VCaP (cell line): ENCODE measurements around the gene PRKCQ.

Source experiments
- H3K27ac ChIP-seq: fragments of 450-650 bp; 2 replicates; pipeline ENCODE4 v1.5.1; 2017
- TF ChIP-seq, protein P1 (sequence below): fragments of 450-650 bp; conservative IDR thresholded peaks from 2 replicates; pipeline ENCODE4 v1.5.1; 2017; ENCODE audit warnings: mild to moderate bottlenecking, moderate library complexity

Gene PRKCQ

GRCh38 chr10:6567884-6568283, 12.2 kb downstream of the PRKCQ start:
- TF ChIP-seq, protein P1, sequence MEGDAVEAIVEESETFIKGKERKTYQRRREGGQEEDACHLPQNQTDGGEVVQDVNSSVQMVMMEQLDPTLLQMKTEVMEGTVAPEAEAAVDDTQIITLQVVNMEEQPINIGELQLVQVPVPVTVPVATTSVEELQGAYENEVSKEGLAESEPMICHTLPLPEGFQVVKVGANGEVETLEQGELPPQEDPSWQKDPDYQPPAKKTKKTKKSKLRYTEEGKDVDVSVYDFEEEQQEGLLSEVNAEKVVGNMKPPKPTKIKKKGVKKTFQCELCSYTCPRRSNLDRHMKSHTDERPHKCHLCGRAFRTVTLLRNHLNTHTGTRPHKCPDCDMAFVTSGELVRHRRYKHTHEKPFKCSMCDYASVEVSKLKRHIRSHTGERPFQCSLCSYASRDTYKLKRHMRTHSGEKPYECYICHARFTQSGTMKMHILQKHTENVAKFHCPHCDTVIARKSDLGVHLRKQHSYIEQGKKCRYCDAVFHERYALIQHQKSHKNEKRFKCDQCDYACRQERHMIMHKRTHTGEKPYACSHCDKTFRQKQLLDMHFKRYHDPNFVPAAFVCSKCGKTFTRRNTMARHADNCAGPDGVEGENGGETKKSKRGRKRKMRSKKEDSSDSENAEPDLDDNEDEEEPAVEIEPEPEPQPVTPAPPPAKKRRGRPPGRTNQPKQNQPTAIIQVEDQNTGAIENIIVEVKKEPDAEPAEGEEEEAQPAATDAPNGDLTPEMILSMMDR: no peak
- H3K27ac ChIP-seq: no peak overlapping the region

GRCh38 chr10:6567203-6567703, 12.8 kb downstream of the PRKCQ start:
- H3K27ac ChIP-seq: no peak overlapping the region
- TF ChIP-seq, protein P1: no peak

- TF ChIP-seq, protein P1: no peak
These were observed 14.5 kb downstream of the PRKCQ start for GRCh38 chr10:6565588-6565987.

DNA sequence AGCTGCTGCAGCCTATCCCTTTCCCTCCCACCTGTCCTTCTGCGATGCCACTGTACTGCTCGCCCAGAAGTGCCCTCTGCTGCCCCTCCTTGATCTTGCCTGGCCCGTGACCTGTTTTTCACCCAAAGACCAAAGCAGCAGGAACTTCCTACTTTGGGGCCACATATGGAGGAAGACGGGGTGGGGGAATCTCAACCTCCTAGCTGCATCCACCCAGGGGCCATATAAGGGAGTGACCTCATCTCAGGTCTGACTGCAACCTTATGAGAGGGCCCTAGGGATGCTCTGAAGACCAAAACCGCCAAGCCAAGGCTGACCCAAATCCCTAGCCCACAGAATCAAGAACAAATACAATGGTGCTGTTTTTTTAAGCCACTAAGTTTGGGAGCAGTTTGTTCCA, 15.7 kb downstream of the PRKCQ start:
- TF ChIP-seq, protein P1: no peak
- no peak overlapping the region for H3K27ac ChIP-seq

More at GRCh38 chr10:6565588-6565987, 14.5 kb downstream of the PRKCQ start:
- no peak overlapping the region for H3K27ac ChIP-seq

- TF ChIP-seq, protein P1: no peak
These were observed 16.3 kb downstream of the PRKCQ start for GRCh38 chr10:6563731-6564130.

DNA sequence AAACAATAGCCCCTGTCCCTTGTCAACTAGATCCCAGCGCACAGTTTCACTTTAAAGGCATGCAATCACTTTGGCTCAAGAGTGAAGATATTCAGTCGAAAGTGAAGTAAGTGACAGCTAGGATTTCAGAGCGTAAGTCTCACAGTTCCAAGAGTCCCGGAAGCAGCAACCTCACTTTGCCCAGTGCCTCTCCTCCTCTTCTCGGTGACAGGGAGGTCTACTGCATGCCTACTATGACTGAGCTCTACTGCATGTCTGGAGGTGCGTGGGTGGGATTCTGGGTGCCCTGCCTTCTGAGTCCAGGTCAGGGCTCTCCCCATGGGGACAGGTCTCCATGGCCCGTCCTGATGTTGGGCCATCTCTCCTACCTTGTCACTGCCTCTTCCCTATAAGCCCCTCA, 17.0 kb downstream of the PRKCQ start:
- no peak overlapping the region for H3K27ac ChIP-seq
- TF ChIP-seq, protein P1: no peak

More at GRCh38 chr10:6563731-6564130, 16.3 kb downstream of the PRKCQ start:
- H3K27ac ChIP-seq: no peak overlapping the region

GRCh38 chr10:6562221-6562620, 17.9 kb downstream of the PRKCQ start:
- no peak overlapping the region for H3K27ac ChIP-seq
- TF ChIP-seq, protein P1: no peak
